ENCODE measurements around the gene USH2A.

- TF ChIP-seq CTCF (IDR thresholded peaks at IDR 0.05; ENCODE audit: insufficient read depth, low read length, poor library complexity, severe bottlenecking): no peak
- TF ChIP-seq EZH2phosphoT487 (conservative IDR thresholded peaks at IDR 0.05; ENCODE audit: low read length): no peak
Observed at GRCh38 chr1:216073793-216074595, 349.3 kb downstream of the USH2A start.

Data from SU-DHL-6 (cell line).